ENCODE results near the gene ATP13A4.

ATP13A4 gene

GRCh38 chr3:193496658-193497057 lies 58.0 kb downstream of the ATP13A4 start:
- DNase-seq = no peak

GRCh38 chr3:193491026-193491425 lies 63.7 kb downstream of the ATP13A4 start:
- no peak for DNase-seq

- no peak for DNase-seq
Measured at GRCh38 chr3:193490580-193490979, 64.1 kb downstream of the ATP13A4 start.

- no peak for DNase-seq
Measured at GRCh38 chr3:193489949-193490348, 64.7 kb downstream of the ATP13A4 start.

- no peak for DNase-seq
Measured at GRCh38 chr3:193488741-193489140, 66.0 kb downstream of the ATP13A4 start.

- no peak for DNase-seq
Measured at GRCh38 chr3:193483988-193484539, 70.6 kb downstream of the ATP13A4 start.

GRCh38 chr3:193481436-193481835 lies 73.3 kb downstream of the ATP13A4 start:
- DNase-seq = no peak

- no peak for DNase-seq
Measured at GRCh38 chr3:193474446-193474845, 80.2 kb downstream of the ATP13A4 start.

GRCh38 chr3:193470710-193471109 lies 84.0 kb downstream of the ATP13A4 start:
- no peak for DNase-seq

- no peak for DNase-seq
Measured at GRCh38 chr3:193465992-193466608, 88.6 kb downstream of the ATP13A4 start.

GRCh38 chr3:193464889-193465288 lies 89.8 kb downstream of the ATP13A4 start:
- DNase-seq = no peak

- no peak for DNase-seq
Measured at GRCh38 chr3:193457526-193457925, 97.2 kb downstream of the ATP13A4 start.

GRCh38 chr3:193452338-193452737 lies 102.4 kb downstream of the ATP13A4 start:
- no peak for DNase-seq

GRCh38 chr3:193451902-193452301 lies 102.8 kb downstream of the ATP13A4 start:
- no peak for DNase-seq

GRCh38 chr3:193446965-193447602 lies 107.6 kb downstream of the ATP13A4 start:
- DNase-seq = no peak

GRCh38 chr3:193439423-193439822 lies 115.3 kb downstream of the ATP13A4 start:
- no peak for DNase-seq

GRCh38 chr3:193418576-193419373 lies 135.9 kb downstream of the ATP13A4 start:
- DNase-seq = no peak

- DNase-seq = no peak
Measured at GRCh38 chr3:193416629-193417028, 138.1 kb downstream of the ATP13A4 start.

GRCh38 chr3:193407688-193408087 lies 147.0 kb downstream of the ATP13A4 start:
- DNase-seq = no peak

GRCh38 chr3:193407112-193407511 lies 147.6 kb downstream of the ATP13A4 start:
- no peak for DNase-seq

- DNase-seq = no peak
Measured at GRCh38 chr3:193403307-193403706, 151.4 kb downstream of the ATP13A4 start.

GRCh38 chr3:193400304-193400703 lies 154.4 kb downstream of the ATP13A4 start:
- no peak for DNase-seq

GRCh38 chr3:193396451-193397244 lies 158.0 kb downstream of the ATP13A4 start:
- no peak for DNase-seq
